NCI-H460 (cell line): ENCODE measurements around the gene C4orf54. TPM values are rescaled to one million over a fixed set of nuclear protein-coding genes. Genes with fewer than 3 reads are reported as not detected.

Source experiments
- DNase-seq: peaks from one replicate; pipeline ENCODE4 v3.0.0-alpha.2; 2016; ENCODE audit warnings: low read depth; ENCODE audit errors: extremely low read depth
- total RNA-seq: library from RNA; depleted of rRNA; stranded (reverse); fragments of >200 nt; shearing (Covaris generic); gene quantifications from 2 replicates; pipeline ENCODE4 v1.2.3, GENCODE V29; 2014; rRNA removed

Gene C4orf54
- total RNA-seq, 1 experiment from 2014 or later: 0.05 TPM

DNA sequence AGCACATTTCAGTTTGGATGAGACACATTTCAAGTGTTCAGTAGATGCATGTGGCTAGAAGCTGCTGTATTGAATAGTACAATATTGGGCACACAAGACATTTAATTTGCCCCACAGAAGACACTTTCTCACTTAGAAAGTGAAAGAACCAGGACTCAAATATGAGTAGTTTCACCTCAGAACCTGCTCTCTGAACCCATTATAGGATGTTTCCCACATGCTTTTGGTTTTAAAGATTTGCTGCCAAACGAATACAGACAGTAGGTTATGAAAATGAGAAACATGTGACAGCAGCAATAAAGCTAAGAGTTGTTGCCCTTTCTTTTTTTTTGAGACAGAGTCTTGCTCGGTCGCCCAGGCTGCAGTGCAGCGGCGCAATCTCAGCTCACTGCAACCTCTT, 32.3 kb downstream of the C4orf54 start:
- no peak for DNase-seq

DNA sequence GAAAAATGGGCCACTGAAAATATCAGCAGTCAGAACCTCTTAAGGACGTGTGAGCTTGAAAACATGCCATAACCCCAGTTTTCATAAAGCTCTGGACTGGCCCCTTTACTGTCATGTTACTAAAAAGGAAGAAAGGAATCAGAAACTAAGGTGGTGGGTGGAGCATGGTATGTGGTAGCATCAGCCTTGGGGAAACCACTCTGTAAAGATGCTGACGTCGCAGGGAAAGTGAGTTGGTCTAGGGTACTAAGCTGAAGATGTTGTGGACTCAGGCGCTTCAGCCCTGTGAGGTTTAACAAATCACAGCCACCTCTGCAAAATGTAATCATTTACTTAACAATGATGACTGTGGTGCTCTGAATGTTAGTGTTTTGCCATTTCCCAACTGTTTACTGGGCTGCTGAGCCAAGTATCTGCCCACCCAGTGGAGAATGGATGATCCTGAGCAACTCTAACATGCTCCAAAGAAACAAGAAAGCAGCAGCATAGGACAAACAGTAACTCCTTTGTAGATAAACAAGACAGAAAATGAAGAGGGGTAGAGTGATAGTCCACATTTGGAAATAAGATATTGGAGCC, 33.4 kb downstream of the C4orf54 start:
- DNase-seq: no peak

DNA sequence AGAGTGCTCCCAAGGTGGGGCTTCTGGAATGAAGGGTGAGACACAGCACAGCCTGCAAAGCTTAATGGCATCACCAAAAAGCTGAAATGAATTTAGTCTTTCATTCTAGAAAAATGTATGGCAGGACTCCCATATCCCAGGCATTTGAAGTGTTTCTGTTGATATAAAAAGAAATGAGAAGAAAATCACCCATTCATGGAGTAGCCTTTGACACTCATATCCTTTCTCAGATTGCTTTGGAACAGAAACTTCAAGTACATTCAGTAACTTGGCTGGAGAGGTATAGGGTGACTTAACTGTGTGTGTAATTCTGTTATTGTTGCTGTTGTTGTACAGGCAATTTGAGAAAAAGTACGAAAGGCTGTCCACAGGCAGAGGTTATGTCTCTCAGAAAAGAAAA, 35.3 kb downstream of the C4orf54 start:
- DNase-seq: no peak

DNA sequence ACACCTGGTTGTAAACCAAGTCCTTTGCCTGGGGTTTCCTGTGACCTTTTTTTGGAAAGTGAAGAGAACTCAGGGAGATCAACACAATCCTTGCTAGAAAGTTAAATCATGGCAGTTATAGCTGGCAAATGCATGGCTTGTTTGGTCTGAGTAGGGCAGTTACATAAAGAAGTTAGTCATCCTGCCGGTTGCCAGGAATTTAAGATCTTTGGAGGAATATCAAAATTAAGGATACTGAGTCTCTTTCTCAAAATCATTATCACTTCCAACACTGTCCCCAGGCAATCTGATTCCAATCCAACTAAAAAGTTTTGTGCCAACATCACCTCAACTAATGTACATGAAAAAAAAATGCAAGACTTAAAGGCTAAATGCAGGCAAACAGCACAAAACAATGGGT, 40.3 kb downstream of the C4orf54 start:
- no peak for DNase-seq

DNA sequence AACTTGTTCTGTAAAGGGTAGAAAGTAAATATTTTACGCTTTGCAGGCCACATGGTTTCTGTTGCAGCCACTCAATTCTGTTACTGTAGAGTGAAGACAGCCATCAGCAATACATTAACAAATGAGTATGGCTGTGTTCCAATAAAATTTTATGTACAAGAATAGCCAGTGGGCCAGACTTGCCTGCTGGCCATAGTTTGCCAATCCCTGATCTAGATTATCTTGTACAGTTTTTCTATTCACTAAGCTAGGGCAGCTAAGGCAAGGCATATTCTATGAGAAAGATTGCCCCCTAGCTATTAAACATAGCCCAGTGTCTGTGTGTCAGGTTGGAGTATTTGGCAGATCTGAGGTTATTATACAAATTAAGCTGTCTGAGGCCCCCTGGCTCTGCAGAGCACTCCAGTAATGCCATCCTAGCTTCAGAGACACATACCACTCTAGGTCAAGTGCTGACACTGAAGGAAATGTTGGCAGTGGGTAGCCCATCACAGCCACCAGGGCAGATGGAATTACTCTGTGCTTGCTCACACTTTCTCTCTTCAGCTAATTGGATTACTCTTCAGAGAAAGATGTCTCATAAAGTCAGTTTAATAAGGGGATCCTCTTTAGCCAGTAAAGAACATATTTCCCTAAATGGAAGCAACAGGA, 42.3 kb downstream of the C4orf54 start:
- DNase-seq: no peak

DNA sequence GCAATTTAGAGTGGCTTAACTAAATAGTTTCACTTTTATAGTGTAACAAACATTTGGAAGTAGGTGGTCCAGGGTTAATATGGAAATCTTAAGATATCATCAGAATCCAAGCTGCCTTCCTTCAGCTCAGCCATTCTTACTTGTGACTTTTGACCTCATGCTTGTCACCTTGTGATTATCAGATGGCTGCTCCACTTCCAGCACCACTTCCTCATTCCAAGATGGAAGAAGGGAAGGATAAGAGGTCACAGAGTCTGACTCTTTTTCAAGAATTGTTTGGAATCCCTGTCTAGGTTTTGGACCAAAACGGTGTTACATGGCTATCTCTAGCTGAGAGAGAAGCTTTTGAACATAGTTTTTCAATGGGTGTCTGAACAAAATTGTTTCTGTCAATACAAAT, 43.1 kb downstream of the C4orf54 start:
- DNase-seq: no peak

DNA sequence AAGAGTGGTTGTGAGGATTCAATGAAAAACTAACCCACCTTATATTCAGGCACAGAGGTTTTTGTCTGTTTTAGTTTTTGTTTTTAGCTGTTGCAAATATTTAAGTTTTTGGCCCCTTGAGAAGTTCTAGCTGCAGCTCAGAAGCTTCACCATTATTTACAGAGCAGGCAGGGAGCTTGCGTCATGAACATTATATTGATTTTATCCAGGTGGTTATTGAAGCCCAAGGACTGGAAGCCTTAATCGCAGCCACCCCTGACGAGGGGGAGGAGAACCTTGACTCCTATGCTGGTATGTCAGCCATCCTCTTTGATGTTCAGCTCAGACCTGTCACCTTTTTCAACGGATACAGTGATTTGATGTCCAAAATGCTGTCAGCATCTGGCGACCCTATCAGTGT, 44.9 kb downstream of the C4orf54 start:
- DNase-seq: no peak

DNA sequence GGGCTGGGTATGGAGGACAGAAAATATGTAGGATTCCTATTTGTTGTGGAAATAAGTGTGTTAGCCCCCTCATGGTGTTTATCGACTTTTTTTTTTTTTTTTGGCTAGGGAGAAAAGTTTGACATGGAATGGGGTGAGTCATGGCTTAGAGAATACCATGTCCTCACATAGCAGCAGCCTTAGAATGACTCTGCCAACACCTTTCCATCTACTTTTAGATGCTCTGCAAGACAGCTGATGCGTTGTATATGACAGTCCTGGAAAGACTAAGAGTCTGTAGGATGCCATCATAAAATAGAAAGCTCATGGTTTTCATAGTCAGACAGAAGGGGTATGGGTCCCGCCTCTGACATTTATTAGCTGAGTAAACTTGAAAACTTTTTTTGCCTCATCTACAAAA, 45.3 kb downstream of the C4orf54 start:
- no peak for DNase-seq

DNA sequence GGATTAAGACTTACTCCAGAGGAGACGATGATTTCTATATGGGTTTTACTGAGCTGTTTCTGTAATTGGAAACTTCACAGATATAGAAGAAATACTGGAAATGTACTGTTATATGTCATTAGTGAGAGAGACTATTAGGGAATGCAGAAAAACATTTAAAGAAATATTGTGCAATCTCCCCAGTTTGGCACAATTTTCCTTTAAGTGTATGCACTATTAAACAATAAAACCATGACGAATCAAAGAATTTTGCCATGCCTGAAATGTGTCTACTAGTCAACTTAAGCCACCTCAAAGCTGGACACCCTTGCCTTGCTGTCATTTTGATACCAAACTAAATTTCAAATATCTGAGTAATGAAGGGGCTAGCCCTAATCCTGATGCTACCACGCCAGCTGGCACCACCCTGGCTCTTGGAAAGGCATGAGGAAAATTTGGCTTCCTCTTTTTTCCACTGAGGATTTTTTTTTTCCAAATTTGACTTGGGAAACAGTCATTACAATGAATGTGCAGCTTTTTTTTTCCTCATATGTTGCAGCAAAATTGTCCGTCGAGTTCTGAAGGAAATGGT, 46.9 kb downstream of the C4orf54 start:
- no peak for DNase-seq

DNA sequence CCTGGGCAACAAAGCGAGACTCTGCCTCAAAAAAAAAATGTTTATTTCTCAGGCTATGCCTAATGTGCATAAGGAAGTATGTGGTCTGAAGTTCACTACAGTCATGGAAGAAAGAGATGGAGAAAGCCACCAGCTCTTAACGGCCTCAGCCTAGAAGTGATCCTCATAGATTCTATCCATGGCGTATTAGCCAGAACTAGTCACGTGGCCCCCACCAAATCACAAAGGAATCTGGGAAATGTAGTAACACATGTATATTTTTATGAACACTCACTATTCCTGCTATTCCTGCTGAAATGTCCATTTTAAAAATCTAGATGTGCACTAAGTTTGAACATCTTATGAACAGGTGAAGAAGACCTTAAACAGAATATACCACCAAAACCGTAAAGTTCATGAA, 49.2 kb downstream of the C4orf54 start:
- no peak for DNase-seq

Other genes starting within 250 kb of the C4orf54 start
- gene ADH7, start 222.5 kb downstream of the C4orf54 start, total RNA-seq: not detected in 2 replicates
- 0.10 TPM in 1 of 2 replicates, not detected in the other for gene C4orf17, start 146.8 kb downstream of the C4orf54 start, total RNA-seq
- gene TRMT10A, start 93.8 kb downstream of the C4orf54 start, total RNA-seq: 9.0 and 13.0 TPM in 2 replicates
- gene MTTP, start 83.0 kb downstream of the C4orf54 start, total RNA-seq: 0.05 TPM in 1 of 2 replicates, not detected in the other
- not detected in 2 replicates for gene DAPP1, start 159.0 kb upstream of the C4orf54 start, total RNA-seq
- 42.3 and 44.7 TPM in 2 replicates for gene LAMTOR3, start 236.6 kb upstream of the C4orf54 start, total RNA-seq